Chondrocyte (in vitro differentiated cells): ENCODE measurements around the gene NFU1. TPM values are rescaled to one million over a fixed set of nuclear protein-coding genes. Genes with fewer than 3 reads are reported as not detected.
"Not testable (repeated sequence)": the region's sequence is repeated elsewhere in the genome, so short reads cannot be mapped to it uniquely, and the experiment has no call there.

Experiments used
- DNase-seq: peaks from one replicate; pipeline ENCODE4 v3.0.0; 2021; ENCODE audit warnings: mixed read lengths, low spot score
- H3K27ac Mint-ChIP-seq: one replicate; pipeline ENCODE4 v1.8.0; 2021; ENCODE audit warnings: mild to moderate bottlenecking, moderate library complexity, mixed read lengths; ENCODE audit not compliant: unreplicated experiment
- H3K27me3 Mint-ChIP-seq: 2 replicates; pipeline ENCODE4 v1.8.0; 2021; ENCODE audit warnings: low read depth, mixed read lengths
- H3K36me3 Mint-ChIP-seq: 2 replicates; pipeline ENCODE4 v1.8.0; 2021; ENCODE audit warnings: low read depth, mixed read lengths
- H3K4me1 Mint-ChIP-seq: 2 replicates; pipeline ENCODE4 v1.8.0; 2021; ENCODE audit warnings: low read depth, mild to moderate bottlenecking, mixed read lengths
- H3K4me3 Mint-ChIP-seq: one replicate; pipeline ENCODE4 v1.8.0; 2021; ENCODE audit warnings: mild to moderate bottlenecking, moderate library complexity, mixed read lengths; ENCODE audit not compliant: unreplicated experiment
- H3K9me3 Mint-ChIP-seq: 2 replicates; pipeline ENCODE4 v1.8.0; 2021; ENCODE audit warnings: low read depth, mixed read lengths
- total RNA-seq: library from RNA; stranded (reverse); gene quantifications from 3 replicates; pipeline ENCODE4 v1.2.1, GENCODE V29; 2021
- TF ChIP-seq, protein P1 (sequence below): fragments of 200-600 bp; sonication (generic); IDR thresholded peaks from 2 replicates; pipeline ENCODE4 v1.5.0; 2021; ENCODE audit warnings: antibody characterized with exemption, mild to moderate bottlenecking, moderate library complexity

Gene NFU1
- total RNA-seq, 1 donor from 2014 or later: 40.7 TPM

DNA sequence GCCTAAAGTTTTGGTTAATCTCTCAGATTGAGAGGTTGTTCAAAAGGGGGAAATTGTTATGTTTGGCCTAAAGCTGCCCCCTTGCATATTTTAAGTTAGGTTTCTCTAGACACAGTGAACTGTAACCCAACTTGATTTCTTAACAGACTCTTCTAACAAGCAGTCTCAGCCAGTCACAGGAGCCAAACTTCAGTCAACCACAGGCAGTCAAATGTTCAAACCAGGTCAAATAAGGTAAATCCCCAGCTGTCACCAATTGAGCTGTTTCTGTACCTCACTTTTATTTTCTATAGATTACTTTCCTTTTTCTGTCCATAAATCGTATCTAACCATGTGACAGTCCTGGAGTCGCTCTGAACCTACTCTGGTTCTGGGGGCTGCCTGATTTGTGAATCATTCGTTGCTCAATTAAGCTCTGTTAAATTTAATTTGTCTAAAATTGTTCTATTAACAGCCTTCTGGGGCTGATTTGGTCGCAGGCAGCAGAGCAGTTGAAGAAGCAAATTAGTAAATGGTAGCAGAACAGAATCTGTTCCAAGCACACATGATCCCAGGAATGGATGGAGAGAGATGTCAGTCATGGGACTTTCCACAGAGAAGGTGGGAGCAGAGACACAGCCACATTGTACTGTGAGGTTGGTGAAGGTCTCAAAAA is 16.4 kb upstream of the NFU1 start:
- H3K27me3 Mint-ChIP-seq: no peaks in the 10 kb centered on the region
- H3K36me3 Mint-ChIP-seq: peaks cover 3% of the 10 kb centered on the region
- H3K9me3 Mint-ChIP-seq: no peaks in the 10 kb centered on the region
- no peak for DNase-seq
- H3K4me3 Mint-ChIP-seq: no peak overlapping the region
- peak overlapping the region; percentile 28 for H3K27ac Mint-ChIP-seq
- TF ChIP-seq, protein P1, sequence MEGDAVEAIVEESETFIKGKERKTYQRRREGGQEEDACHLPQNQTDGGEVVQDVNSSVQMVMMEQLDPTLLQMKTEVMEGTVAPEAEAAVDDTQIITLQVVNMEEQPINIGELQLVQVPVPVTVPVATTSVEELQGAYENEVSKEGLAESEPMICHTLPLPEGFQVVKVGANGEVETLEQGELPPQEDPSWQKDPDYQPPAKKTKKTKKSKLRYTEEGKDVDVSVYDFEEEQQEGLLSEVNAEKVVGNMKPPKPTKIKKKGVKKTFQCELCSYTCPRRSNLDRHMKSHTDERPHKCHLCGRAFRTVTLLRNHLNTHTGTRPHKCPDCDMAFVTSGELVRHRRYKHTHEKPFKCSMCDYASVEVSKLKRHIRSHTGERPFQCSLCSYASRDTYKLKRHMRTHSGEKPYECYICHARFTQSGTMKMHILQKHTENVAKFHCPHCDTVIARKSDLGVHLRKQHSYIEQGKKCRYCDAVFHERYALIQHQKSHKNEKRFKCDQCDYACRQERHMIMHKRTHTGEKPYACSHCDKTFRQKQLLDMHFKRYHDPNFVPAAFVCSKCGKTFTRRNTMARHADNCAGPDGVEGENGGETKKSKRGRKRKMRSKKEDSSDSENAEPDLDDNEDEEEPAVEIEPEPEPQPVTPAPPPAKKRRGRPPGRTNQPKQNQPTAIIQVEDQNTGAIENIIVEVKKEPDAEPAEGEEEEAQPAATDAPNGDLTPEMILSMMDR: no peak
- peaks cover 15% of the 10 kb centered on the region for H3K4me1 Mint-ChIP-seq

DNA sequence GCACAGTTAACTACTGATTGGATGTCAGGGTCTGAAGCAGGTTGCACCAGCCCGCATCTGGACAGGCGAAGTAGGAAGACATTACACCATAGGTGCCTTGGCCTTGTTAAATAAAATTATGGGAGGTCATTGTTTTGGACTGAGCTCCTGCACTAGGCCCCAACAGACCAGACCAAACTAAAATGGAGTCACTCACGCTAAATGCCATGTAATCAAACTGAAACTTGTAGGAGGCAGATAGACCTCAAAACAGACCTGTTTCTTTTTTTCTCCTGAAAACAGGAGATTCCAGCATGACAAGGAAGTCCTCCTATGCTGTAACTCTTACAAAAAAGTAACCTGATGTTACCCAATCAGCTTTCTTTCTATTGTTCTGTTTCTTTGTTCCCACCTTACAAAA is 15.5 kb upstream of the NFU1 start:
- TF ChIP-seq, protein P1: no peak

DNA sequence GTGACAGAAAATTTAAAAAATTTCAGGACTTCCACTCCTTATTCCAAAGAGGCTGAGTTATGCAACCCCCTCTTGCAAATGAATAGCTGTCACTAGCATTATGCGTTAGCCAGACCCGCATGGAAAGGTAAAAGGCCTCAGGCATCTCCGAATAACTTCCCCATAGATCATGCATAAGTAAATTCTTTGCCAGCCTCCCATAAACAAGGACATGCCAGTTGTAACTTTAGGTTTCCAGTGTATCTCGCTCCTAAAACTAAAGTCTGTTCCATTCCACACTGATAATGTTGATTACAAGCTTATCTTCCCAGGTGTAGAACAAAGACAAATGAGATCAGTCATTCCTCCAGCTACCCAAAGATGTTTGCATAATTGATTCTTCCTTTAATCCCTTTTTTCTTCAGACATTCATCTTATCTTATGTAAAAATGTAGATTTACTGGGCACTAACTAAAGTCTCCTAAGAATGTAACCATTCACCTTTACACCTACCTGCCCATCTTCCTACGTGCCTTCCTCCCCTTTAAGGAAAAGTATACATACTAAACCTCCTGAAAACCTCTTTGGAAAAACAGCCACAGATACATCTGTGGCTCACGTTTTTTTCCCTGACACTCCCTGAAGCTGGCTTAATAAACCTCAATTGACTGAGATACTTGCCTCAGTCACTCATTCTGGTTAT is 13.6 kb upstream of the NFU1 start:
- DNase-seq: no peak
- Mint-ChIP-seq H3K4me1 (peaks cover 11% of the 10 kb centered on the region), H3K27me3 (no peaks in the 10 kb centered on the region), H3K27ac (no peak overlapping the region), H3K9me3 (no peaks in the 10 kb centered on the region), H3K36me3 (peaks cover 4% of the 10 kb centered on the region), H3K4me3 (no peak overlapping the region)
- TF ChIP-seq, protein P1: no peak

More for the DNA sequence above, 15.5 kb upstream of the NFU1 start:
- Mint-ChIP-seq H3K27ac (no peak overlapping the region), H3K4me1 (peaks cover 15% of the 10 kb centered on the region), H3K9me3 (no peaks in the 10 kb centered on the region), H3K4me3 (no peak overlapping the region), H3K36me3 (peaks cover 4% of the 10 kb centered on the region), H3K27me3 (no peaks in the 10 kb centered on the region)
- no peak for DNase-seq

DNA sequence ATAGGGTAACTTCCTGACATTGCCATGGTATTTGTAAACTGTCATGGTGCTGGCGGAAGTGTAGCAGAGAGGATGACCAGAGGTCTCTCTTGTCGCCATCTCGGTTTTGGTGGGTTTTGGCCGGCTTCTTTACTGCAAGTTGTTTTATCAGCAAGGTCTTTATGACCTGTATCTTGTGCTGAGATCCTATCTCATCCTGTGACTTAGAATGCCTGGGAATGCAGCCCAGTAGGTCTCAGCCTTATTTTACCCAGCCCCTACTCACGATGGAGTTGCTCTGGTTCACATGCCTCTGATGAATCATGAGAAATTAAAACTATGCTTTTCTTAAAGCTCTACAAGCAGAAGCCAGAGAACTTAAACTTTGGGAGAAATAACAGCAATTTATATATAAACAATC is 12.7 kb upstream of the NFU1 start:
- H3K27me3 Mint-ChIP-seq: no peaks in the 10 kb centered on the region
- peaks cover 11% of the 10 kb centered on the region for H3K4me1 Mint-ChIP-seq
- H3K4me3 Mint-ChIP-seq: no peak overlapping the region
- peaks cover 4% of the 10 kb centered on the region for H3K36me3 Mint-ChIP-seq
- no peaks in the 10 kb centered on the region for H3K9me3 Mint-ChIP-seq
- no peak for DNase-seq
- H3K27ac Mint-ChIP-seq: no peak overlapping the region
- TF ChIP-seq, protein P1: no peak

DNA sequence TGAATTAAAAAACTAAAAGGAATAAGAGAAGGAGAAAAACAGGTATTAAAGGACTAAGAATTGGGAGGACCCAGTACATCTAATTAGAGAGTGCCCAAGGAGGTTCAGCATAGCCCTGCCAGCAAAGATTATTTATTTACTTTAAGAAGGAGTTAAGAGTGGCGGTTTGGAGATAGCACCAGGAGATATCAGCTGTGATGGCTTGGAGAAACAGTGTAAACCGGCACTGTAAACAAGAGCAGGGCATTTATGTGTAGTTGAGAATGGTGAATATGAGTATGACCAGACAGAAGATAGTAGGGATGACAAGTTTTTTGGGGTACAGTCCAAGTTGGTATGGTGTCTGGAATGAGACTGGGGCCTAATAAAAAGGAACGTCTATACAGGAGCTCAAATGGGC is 6.4 kb upstream of the NFU1 start:
- H3K9me3 Mint-ChIP-seq, DNase-seq, H3K27ac Mint-ChIP-seq, H3K36me3 Mint-ChIP-seq, H3K4me1 Mint-ChIP-seq, H3K27me3 Mint-ChIP-seq, H3K4me3 Mint-ChIP-seq: not testable (repeated sequence)

DNA sequence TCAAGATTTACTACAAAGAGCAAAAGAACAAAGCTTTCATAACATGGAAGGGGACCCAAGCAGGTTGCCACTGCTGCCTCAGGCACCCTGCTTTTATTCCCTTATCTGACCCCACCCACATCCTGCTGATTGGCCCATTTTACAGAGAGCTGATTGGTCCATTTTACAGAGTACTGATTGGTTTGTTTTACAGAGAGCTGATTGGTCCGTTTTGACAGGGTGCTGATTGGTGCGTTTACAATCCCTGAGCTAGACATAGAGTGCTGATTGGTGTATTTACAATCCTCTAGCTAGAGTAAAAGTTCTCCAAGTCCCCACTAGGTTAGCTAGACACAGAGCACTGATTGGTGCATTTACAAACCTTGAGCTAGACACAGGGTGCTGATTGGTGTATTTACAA is 2.3 kb upstream of the NFU1 start:
- DNase-seq, H3K4me3 Mint-ChIP-seq, H3K27ac Mint-ChIP-seq, H3K36me3 Mint-ChIP-seq, H3K27me3 Mint-ChIP-seq, H3K9me3 Mint-ChIP-seq: not testable (repeated sequence)
- H3K4me1 Mint-ChIP-seq: peaks cover 24% of the 10 kb centered on the region
